ENCODE measurements around the gene AGFG2. TPM values are rescaled to one million over a fixed set of nuclear protein-coding genes. Genes with fewer than 3 reads are reported as not detected.
A peak's percentile ranks its signal among the peaks of the same experiment; 100 is the strongest.

Gene AGFG2
- total and polyA plus RNA-seq, 2 of the 4 experiments (the other 2 are of a cell fraction), result 3.0 to 10.0 TPM

DNA sequence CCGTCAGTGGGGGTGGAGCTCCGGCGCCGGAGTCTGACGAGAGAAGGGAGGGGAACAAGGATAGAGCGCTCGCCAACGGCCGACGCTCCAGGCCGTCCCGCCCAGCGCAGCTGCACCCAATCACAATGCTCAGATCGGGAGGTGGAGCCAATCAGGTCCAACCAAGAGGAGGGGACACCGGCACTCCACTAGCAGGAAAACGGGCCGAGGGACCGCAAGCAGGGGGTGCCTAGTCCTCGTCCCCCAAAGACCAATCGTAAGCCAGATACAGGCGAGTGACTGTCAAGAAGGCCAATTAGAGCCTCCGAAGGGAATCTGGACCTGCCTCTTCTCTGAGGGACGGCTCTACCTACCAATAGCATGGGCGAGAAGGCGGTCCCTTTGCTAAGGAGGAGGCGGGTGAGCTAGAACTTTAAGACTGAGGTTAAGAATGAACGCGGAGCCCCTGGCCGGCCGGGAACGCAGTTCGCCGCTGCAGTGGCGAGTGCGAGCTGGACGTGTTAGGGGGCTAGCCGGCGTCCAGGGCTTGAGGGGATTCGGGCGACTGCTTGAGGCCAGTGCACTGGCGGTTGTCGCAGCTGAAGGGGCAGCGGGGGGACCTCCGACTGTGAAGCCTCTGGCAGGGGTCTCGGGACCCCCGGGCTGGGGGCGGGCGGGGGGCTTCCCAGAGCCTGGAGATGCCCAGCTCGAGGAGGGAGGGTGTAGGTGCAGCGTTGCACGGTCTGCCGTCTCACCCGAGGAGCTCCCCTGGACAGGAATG, 47.4 kb downstream of the AGFG2 start, which contains the start of gene FBXO24 (continued):
- TF ChIP-seq BHLHE40 (IDR thresholded peaks at IDR 0.05; ENCODE audit: low read depth, low read length) (peak; percentile 60; the same call in 1 of the 2 replicates), MAFK (IDR thresholded peaks at IDR 0.05; ENCODE audit: low read depth, low read length) (no peak), MAZ (IDR thresholded peaks at IDR 0.05; ENCODE audit: borderline replicate concordance, low read depth, low read length) (peak; percentile 83; the same call in 1 of the 2 replicates), POLR2A (IDR thresholded peaks at IDR 0.05; ENCODE audit: low read depth, low read length) (no peak), MXI1 (IDR thresholded peaks at IDR 0.05; ENCODE audit: borderline replicate concordance, low read depth, low read length) (no peak), CHD1 (IDR thresholded peaks at IDR 0.05; ENCODE audit: low read depth, low read length) (no peak)
- TF ChIP-seq, protein P1, sequence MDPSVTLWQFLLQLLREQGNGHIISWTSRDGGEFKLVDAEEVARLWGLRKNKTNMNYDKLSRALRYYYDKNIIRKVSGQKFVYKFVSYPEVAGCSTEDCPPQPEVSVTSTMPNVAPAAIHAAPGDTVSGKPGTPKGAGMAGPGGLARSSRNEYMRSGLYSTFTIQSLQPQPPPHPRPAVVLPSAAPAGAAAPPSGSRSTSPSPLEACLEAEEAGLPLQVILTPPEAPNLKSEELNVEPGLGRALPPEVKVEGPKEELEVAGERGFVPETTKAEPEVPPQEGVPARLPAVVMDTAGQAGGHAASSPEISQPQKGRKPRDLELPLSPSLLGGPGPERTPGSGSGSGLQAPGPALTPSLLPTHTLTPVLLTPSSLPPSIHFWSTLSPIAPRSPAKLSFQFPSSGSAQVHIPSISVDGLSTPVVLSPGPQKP (IDR thresholded peaks at IDR 0.05; ENCODE audit: borderline replicate concordance, low read depth, low read length), result no peak
